ENCODE data around the gene SLC1A2.
"Not testable (repeated sequence)": the region's sequence is repeated elsewhere in the genome, so short reads cannot be mapped to it uniquely, and the experiment has no call there.

The SLC1A2 gene

DNA sequence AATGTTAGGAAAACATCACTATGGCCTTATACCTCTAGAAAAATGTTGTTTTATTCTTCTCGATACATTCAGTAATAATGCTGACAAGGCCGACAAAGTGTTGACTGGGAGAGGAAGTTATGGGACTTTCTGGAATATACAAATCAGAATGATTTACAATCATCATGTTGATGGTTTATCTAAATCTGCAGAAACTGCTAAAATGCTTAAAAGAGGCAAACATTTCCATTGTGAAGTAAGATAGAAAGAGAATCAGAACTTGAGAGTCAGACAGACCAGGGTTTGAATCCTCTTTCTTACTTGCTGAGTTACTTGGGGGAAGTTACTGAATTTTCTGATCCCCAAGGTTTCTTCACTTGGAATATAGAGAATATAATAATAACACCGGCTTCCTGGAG lies 191.0 kb downstream of the SLC1A2 start:
- H3K4me1 ChIP-seq (ENCODE audit: control insufficient read depth, insufficient read depth, low read length): no peaks in the 10 kb centered on the region
- H3K27me3 ChIP-seq (ENCODE audit: control insufficient read depth, insufficient read depth, low read length): no peaks in the 10 kb centered on the region
- H3K9ac ChIP-seq (ENCODE audit: low read depth, low read length): no peak overlapping the region
- H3K4me3 ChIP-seq (ENCODE audit: low read depth, low read length): no peak overlapping the region
- H3K9me3 ChIP-seq (ENCODE audit: control insufficient read depth, insufficient read depth, low read length): no peaks in the 10 kb centered on the region
- no peaks in the 10 kb centered on the region for H3K36me3 ChIP-seq (ENCODE audit: control insufficient read depth, insufficient read depth, low read length)

DNA sequence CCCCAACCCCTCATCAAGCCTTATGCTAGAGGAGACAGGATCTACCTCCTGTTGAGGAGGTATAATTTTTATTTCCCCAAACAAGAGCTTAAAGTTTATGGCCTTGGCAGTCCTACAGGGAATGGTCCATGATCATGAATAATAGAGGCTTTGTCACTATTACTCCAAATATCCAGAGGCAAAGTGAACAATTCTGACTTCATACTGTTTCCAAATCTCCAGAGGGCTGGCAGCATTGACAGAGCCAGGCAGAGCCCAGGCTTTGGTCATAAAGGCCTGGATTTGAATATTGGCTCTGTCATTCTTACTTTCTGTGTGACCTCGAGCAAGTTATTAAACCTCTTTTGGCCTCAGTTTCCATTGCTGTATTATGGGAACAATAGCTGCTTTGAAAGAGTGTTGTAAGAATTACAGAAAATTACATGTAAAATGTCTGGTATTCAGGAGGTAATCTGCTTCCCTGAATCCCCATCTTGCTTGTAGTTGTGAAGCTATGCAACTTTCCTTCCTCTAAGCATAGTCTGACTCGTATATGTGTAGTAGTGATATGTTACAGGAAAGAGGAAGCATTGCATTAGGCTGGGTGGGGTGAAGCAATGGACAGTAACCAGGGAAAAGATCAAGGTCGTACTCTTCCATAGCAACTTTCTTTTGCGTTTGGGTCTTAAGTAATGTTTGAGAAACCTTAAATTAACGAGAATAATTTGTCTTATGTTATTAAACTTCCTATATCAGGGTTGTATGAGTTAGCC lies 191.6 kb downstream of the SLC1A2 start:
- Histone ChIP-seq H3K36me3 (ENCODE audit: control insufficient read depth, insufficient read depth, low read length) (no peaks in the 10 kb centered on the region), H3K4me1 (ENCODE audit: control insufficient read depth, insufficient read depth, low read length) (no peaks in the 10 kb centered on the region), H3K9ac (ENCODE audit: low read depth, low read length) (no peak overlapping the region), H3K4me3 (ENCODE audit: low read depth, low read length) (no peak overlapping the region), H3K9me3 (ENCODE audit: control insufficient read depth, insufficient read depth, low read length) (no peaks in the 10 kb centered on the region), H3K27me3 (ENCODE audit: control insufficient read depth, insufficient read depth, low read length) (no peaks in the 10 kb centered on the region)

DNA sequence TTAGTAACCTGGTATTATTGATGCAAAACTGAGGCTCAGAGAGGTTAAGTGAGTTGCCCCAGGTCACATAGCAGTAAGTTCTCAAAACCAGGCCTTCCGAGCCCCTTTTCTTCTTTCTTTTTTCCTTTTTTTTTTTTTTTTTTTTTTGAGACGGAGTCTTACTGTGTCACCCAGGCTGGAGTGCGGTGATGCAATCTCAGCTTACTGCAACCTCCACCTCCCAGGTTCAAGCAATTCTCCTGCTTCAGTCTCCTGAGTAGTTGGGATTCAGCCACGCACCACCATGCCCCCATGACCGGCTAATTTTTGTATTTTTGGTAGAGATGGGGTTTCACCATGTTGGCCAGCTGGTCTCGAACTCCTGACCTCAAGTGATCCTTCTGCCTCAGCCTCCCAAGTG lies 192.6 kb downstream of the SLC1A2 start:
- not testable (repeated sequence) for H3K4me3 ChIP-seq (ENCODE audit: low read depth, low read length); H3K36me3 ChIP-seq (ENCODE audit: control insufficient read depth, insufficient read depth, low read length); H3K9me3 ChIP-seq (ENCODE audit: control insufficient read depth, insufficient read depth, low read length); H3K9ac ChIP-seq (ENCODE audit: low read depth, low read length); H3K4me1 ChIP-seq (ENCODE audit: control insufficient read depth, insufficient read depth, low read length); H3K27me3 ChIP-seq (ENCODE audit: control insufficient read depth, insufficient read depth, low read length)

DNA sequence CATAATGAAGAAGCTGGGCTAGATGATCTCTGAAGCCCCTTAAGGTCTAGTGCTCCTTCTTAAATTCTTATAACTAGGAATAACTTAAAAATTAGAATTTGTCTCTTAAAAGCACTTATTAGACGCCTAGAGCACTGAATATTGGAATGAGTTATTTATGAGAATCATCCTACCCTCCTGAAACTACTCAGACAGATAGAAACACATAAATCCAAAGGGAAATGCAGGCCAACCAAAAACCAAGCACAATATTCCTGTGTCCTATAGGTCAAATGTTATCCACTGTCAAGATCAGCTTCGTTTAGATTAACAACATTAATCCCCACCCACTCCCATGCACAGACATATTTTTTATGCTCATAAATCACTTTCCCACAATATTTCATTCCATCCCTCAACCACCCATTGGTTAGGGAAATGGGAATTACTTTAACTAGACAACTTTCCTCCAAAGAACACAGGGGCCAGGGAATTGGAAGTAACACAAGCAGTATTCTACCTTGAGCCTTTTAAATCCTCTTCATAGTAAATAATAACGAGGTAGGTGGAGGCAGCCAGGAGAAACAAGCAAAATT lies 193.3 kb downstream of the SLC1A2 start:
- peaks cover 3% of the 10 kb centered on the region for H3K36me3 ChIP-seq (ENCODE audit: control insufficient read depth, insufficient read depth, low read length)
- no peaks in the 10 kb centered on the region for H3K4me1 ChIP-seq (ENCODE audit: control insufficient read depth, insufficient read depth, low read length)
- H3K27me3 ChIP-seq (ENCODE audit: control insufficient read depth, insufficient read depth, low read length): no peaks in the 10 kb centered on the region
- no peak overlapping the region for H3K9ac ChIP-seq (ENCODE audit: low read depth, low read length)
- H3K4me3 ChIP-seq (ENCODE audit: low read depth, low read length): no peak overlapping the region
- no peaks in the 10 kb centered on the region for H3K9me3 ChIP-seq (ENCODE audit: control insufficient read depth, insufficient read depth, low read length)

DNA sequence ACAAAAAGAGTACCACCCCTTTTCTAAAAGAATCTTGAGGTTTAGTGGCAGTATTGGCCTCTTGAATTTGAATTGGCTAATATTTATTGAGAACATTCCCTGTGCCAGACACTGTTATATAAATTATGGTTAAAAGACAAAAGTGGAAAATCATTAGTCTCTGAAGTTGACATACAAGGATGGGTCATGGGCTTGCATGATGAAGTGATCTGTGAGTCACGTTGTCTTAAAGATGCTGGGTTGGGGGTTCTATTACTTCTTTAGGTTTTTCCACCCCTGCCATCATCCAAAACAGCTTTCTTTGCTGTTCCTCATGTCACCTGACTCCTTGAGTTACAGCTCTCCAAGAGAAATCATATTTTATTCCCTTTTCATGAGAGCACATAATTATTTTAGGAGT lies 195.4 kb downstream of the SLC1A2 start:
- Histone ChIP-seq H3K36me3 (ENCODE audit: control insufficient read depth, insufficient read depth, low read length) (peaks cover 3% of the 10 kb centered on the region), H3K27me3 (ENCODE audit: control insufficient read depth, insufficient read depth, low read length) (no peaks in the 10 kb centered on the region), H3K9me3 (ENCODE audit: control insufficient read depth, insufficient read depth, low read length) (no peaks in the 10 kb centered on the region), H3K4me3 (ENCODE audit: low read depth, low read length) (no peak overlapping the region), H3K9ac (ENCODE audit: low read depth, low read length) (no peak overlapping the region), H3K4me1 (ENCODE audit: control insufficient read depth, insufficient read depth, low read length) (no peaks in the 10 kb centered on the region)

DNA sequence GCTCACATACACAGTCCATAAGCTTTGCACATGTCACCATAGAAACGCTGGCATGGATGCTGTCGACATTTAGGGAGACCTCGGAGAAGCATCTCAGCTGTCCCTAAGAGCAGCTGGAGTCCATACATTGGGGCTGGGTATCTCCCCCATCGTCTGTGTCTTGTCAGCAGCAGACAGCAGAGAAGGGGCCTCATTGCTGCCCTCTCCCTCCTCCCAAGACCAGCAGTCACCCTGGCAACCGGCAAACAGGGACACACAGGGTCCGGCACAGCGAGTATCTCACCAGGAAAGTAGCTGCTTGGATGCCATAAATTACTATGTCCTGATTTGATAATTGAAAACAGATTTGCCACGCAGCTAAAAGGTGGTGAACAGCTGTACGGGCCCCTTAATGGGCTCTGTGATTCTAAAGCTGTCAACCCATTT lies 196.0 kb downstream of the SLC1A2 start:
- H3K9me3 ChIP-seq (ENCODE audit: control insufficient read depth, insufficient read depth, low read length): no peaks in the 10 kb centered on the region
- no peak overlapping the region for H3K4me3 ChIP-seq (ENCODE audit: low read depth, low read length)
- H3K9ac ChIP-seq (ENCODE audit: low read depth, low read length): no peak overlapping the region
- peaks cover 3% of the 10 kb centered on the region for H3K36me3 ChIP-seq (ENCODE audit: control insufficient read depth, insufficient read depth, low read length)
- H3K4me1 ChIP-seq (ENCODE audit: control insufficient read depth, insufficient read depth, low read length): no peaks in the 10 kb centered on the region
- no peaks in the 10 kb centered on the region for H3K27me3 ChIP-seq (ENCODE audit: control insufficient read depth, insufficient read depth, low read length)

DNA sequence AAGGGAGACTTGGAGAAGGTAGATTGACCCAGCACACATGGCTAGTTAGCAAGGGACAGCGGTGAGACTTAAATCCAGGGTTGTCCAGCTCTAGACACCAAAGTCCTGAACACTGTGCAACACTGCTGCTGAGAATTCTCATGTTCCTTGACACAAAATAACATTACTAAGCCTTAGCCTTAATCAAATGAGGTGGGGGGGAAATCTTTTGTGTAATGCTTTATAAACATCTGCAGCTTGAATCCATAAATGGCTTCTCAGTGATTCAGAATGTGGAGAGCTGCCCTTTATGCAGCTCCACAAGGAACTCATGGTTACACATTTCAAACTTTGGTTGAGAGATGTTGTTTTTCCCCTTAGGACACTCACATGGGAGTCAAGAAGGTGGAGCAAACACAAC lies 200.4 kb downstream of the SLC1A2 start:
- no peaks in the 10 kb centered on the region for H3K9me3 ChIP-seq (ENCODE audit: control insufficient read depth, insufficient read depth, low read length)
- H3K9ac ChIP-seq (ENCODE audit: low read depth, low read length): no peak overlapping the region
- H3K4me3 ChIP-seq (ENCODE audit: low read depth, low read length): no peak overlapping the region
- peaks cover 10% of the 10 kb centered on the region for H3K4me1 ChIP-seq (ENCODE audit: control insufficient read depth, insufficient read depth, low read length)
- H3K36me3 ChIP-seq (ENCODE audit: control insufficient read depth, insufficient read depth, low read length): peaks cover 3% of the 10 kb centered on the region
- no peaks in the 10 kb centered on the region for H3K27me3 ChIP-seq (ENCODE audit: control insufficient read depth, insufficient read depth, low read length)

DNA sequence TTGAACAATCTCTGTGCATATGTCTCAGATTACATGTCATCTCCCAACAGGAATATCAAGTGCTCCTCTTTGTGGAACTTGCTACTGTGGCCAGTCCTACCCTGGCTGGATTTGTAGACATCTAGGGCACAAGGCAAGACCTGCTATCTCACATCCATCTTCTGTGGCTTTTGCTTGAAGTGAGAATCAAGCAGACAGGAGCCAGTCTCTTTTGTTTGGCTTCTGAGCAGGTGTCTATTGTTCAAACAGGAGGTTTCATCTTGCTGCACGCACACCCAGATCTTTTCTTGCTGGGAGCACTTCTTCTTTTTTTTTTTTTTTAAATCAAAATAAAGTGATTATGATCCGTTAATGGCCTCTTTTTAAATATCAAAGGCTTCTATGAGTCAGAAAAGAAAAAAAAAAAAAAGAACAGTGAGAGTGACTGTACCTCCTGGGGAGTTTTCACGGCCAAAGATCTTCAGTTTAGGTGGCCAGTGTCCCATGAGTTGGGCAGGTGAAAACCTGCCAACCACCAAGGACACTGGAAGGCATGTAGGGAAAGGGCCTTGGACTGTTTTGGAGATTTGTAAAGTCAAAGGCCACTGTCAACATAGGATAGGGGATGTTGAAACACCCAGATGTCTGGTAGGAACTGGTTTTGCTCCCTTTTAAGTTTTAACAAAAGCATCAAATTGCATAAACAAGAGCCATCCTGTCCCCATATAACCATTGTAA lies 202.2 kb downstream of the SLC1A2 start:
- peaks cover 10% of the 10 kb centered on the region for H3K4me1 ChIP-seq (ENCODE audit: control insufficient read depth, insufficient read depth, low read length)

DNA sequence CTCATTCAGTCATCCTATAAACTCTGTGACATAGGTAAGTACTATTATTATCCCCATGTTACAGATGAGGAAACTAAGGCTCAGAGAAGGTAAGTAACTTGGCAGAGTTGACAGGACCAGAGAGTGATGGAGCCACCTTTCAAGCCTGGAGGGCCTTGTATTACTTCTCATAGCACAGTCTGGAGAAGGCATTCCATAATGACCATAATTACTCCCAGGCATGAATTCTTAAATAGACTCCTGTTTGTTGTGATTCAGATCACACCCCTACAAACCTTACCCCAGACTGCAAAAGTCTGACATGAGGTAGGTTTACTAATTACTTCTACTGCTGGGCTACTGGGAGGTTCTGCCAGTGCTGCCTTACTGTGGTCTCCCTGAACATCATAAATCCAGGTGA lies 203.4 kb downstream of the SLC1A2 start:
- H3K36me3 ChIP-seq (ENCODE audit: control insufficient read depth, insufficient read depth, low read length): no peaks in the 10 kb centered on the region
- H3K9ac ChIP-seq (ENCODE audit: low read depth, low read length): no peak overlapping the region
- H3K9me3 ChIP-seq (ENCODE audit: control insufficient read depth, insufficient read depth, low read length): no peaks in the 10 kb centered on the region
- no peaks in the 10 kb centered on the region for H3K27me3 ChIP-seq (ENCODE audit: control insufficient read depth, insufficient read depth, low read length)
- H3K4me1 ChIP-seq (ENCODE audit: control insufficient read depth, insufficient read depth, low read length): peaks cover 10% of the 10 kb centered on the region
- H3K4me3 ChIP-seq (ENCODE audit: low read depth, low read length): no peak overlapping the region

More for the DNA sequence above, 202.2 kb downstream of the SLC1A2 start:
- Histone ChIP-seq H3K27me3 (ENCODE audit: control insufficient read depth, insufficient read depth, low read length) (no peaks in the 10 kb centered on the region), H3K9ac (ENCODE audit: low read depth, low read length) (no peak overlapping the region), H3K36me3 (ENCODE audit: control insufficient read depth, insufficient read depth, low read length) (peaks cover 3% of the 10 kb centered on the region), H3K4me3 (ENCODE audit: low read depth, low read length) (no peak overlapping the region), H3K9me3 (ENCODE audit: control insufficient read depth, insufficient read depth, low read length) (no peaks in the 10 kb centered on the region)

DNA sequence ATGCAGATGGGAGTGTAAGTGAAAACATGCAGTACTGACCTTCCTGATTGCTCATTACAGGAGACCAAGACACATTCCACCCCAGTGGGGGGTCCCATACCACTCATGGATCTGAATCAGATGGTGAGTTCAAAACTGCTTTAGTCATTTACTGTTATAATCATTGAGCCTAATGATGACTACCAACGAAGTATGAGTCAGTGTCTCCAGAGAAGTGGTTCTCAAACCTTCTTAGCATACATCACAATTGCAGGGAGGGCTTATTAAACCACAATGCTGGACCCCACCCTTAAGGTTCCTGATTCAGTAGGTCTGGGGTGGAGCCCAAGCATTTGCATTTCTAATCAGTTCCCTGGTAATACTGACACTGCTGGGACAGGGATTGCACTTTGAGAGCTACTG lies 204.6 kb downstream of the SLC1A2 start:
- peaks cover 10% of the 10 kb centered on the region for H3K4me1 ChIP-seq (ENCODE audit: control insufficient read depth, insufficient read depth, low read length)
- no peaks in the 10 kb centered on the region for H3K27me3 ChIP-seq (ENCODE audit: control insufficient read depth, insufficient read depth, low read length)
- H3K9me3 ChIP-seq (ENCODE audit: control insufficient read depth, insufficient read depth, low read length): no peaks in the 10 kb centered on the region
- H3K4me3 ChIP-seq (ENCODE audit: low read depth, low read length): no peak overlapping the region
- no peaks in the 10 kb centered on the region for H3K36me3 ChIP-seq (ENCODE audit: control insufficient read depth, insufficient read depth, low read length)
- no peak overlapping the region for H3K9ac ChIP-seq (ENCODE audit: low read depth, low read length)

DNA sequence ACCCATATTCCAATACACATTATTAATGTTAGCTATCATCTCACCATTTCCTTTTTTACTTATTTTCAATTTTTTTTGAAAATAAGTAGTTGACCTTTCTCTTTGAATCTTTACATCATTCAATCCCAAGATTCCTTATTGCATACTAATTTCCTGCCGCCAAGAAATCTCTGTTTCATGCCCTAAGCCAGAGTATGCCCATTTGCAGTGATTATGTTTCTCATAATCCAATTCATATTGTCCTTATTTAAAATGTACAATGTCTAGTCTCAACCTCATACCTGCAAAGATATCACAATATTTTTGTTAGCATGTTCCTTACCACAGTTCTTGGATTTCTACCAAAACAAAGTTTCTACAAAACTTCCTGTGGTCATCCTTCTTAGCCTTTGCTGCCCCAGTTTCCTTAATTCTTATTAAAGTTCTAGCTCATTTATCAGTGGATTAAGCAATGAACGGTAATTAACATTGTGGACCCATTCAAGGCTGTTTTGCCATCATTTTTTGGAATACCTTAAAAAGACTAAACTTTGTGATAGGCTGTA lies 205.1 kb downstream of the SLC1A2 start:
- Histone ChIP-seq H3K4me1 (ENCODE audit: control insufficient read depth, insufficient read depth, low read length) (peaks cover 10% of the 10 kb centered on the region), H3K9me3 (ENCODE audit: control insufficient read depth, insufficient read depth, low read length) (no peaks in the 10 kb centered on the region)

DNA sequence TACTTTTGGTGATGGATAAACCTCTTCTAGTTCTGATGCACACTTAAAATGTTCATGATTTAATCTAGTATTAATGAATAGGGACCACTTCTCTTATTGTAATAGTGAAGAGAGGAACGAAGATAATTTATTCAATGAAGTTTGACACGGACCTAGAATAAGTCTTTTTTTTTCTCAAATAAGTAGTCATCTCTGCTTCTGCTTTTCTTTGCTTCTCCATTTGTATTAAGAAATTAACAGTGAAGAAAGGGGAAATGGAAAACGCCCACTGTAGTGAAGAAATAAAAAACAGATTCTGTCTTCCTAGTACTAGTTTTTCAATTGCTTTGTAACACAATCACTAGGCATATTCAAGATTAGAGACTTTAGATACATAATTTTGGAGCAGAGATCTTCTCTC lies 207.4 kb downstream of the SLC1A2 start:
- Histone ChIP-seq H3K36me3 (ENCODE audit: control insufficient read depth, insufficient read depth, low read length) (no peaks in the 10 kb centered on the region), H3K4me1 (ENCODE audit: control insufficient read depth, insufficient read depth, low read length) (peaks cover 17% of the 10 kb centered on the region)

More for the DNA sequence above, 205.1 kb downstream of the SLC1A2 start:
- no peaks in the 10 kb centered on the region for H3K36me3 ChIP-seq (ENCODE audit: control insufficient read depth, insufficient read depth, low read length)
- no peak overlapping the region for H3K9ac ChIP-seq (ENCODE audit: low read depth, low read length)
- no peaks in the 10 kb centered on the region for H3K27me3 ChIP-seq (ENCODE audit: control insufficient read depth, insufficient read depth, low read length)
- no peak overlapping the region for H3K4me3 ChIP-seq (ENCODE audit: low read depth, low read length)

More for the DNA sequence above, 207.4 kb downstream of the SLC1A2 start:
- Histone ChIP-seq H3K9ac (ENCODE audit: low read depth, low read length) (no peak overlapping the region), H3K4me3 (ENCODE audit: low read depth, low read length) (no peak overlapping the region), H3K27me3 (ENCODE audit: control insufficient read depth, insufficient read depth, low read length) (no peaks in the 10 kb centered on the region), H3K9me3 (ENCODE audit: control insufficient read depth, insufficient read depth, low read length) (no peaks in the 10 kb centered on the region)

Measured in iPS-15b (cell line).